B cell (primary cell): ENCODE measurements around the gene CHTF18. TPM values are rescaled to one million over a fixed set of nuclear protein-coding genes. Genes with fewer than 3 reads are reported as not detected.
A peak's percentile ranks its signal among the peaks of the same experiment; 100 is the strongest.

ENCODE experiments used
- ATAC-seq: fragments of 200-7000 bp; cut with Tn5 transposase; one replicate; pipeline ENCODE4 v1.10.0; 2021; ENCODE audit warnings: low read depth, mild to moderate bottlenecking, moderate number of reproducible peaks, moderate library complexity
- CTCF ChIA-PET: fragments of 350-600 bp; sonication (Branson Sonifier 250); formaldehyde crosslinking; loops from one replicate; lab custom pipeline; 2021; ENCODE audit warnings: antibody characterized with exemption, inconsistent platforms; lab: Charles Lee
- POLR2A ChIA-PET: fragments of 350-600 bp; sonication (Branson Sonifier 250); formaldehyde crosslinking; loops from one replicate; lab custom pipeline; 2021; ENCODE audit warnings: antibody characterized with exemption; lab: Charles Lee
- DNase-seq: peaks from one replicate; pipeline ENCODE4 v3.0.0; 2013
- H2AFZ ChIP-seq: 2 replicates; pipeline ENCODE4 v1.6.1; 2012; ENCODE audit warnings: mild to moderate bottlenecking, low read depth, low read length; ENCODE audit not compliant: insufficient read depth, poor library complexity, severe bottlenecking
- H3K27ac ChIP-seq, 2 donors: 1 replicate in 1 of 2; 2 replicates in 1 of 2; pipeline ENCODE4 v1.5.1; 2012 to 2013; ENCODE audit warnings: low read length in 2 of 2, mild to moderate bottlenecking in 2 of 2, moderate library complexity in 1 of 2
- H3K27me3 ChIP-seq, 4 experiments: fragments of 200-600 bp in 1 of 4; sonication (generic) in 1 of 4; replicated peaks in 1 of 4; 1 replicate in 2 of 4; 2 replicates in 2 of 4; pipeline versions ENCODE4 v1.6.1 to v1.7.0; 2013 to 2016; ENCODE audit warnings: low read length in 3 of 4, mild to moderate bottlenecking in 2 of 4, mixed read lengths in 1 of 4, moderate library complexity in 1 of 4; ENCODE audit not compliant: insufficient read depth in 4 of 4, control insufficient read depth in 3 of 4; ENCODE audit errors: control extremely low read depth in 1 of 4
- H3K36me3 ChIP-seq, 2 experiments: replicated peaks in 1 of 2; 1 replicate in 1 of 2; 2 replicates in 1 of 2; pipeline versions ENCODE4 v1.6.1 to v1.7.1; 2013; ENCODE audit warnings: low read length in 1 of 2; ENCODE audit not compliant: insufficient read depth in 2 of 2, control insufficient read depth in 1 of 2; ENCODE audit errors: control extremely low read depth in 1 of 2, extremely low read depth in 1 of 2
- H3K4me1 ChIP-seq, 2 donors: fragments of 200-600 bp in 1 of 2; sonication (generic) in 1 of 2; 1 replicate in 1 of 2; 2 replicates in 1 of 2; pipeline versions ENCODE4 v1.5.1 to v1.6.1; 2013 to 2017; ENCODE audit warnings: low read length in 2 of 2; ENCODE audit not compliant: control insufficient read depth in 2 of 2, insufficient read depth in 2 of 2
- H3K4me2 ChIP-seq: replicated peaks from 2 replicates; pipeline ENCODE3; 2012; ENCODE audit warnings: mild to moderate bottlenecking, low read depth, low read length; ENCODE audit not compliant: poor library complexity, severe bottlenecking
- H3K4me3 ChIP-seq, 5 experiments: fragments of 200-600 bp in 1 of 5; sonication (generic) in 1 of 5; 1 replicate in 3 of 5; 2 replicates in 2 of 5; pipeline versions ENCODE4 v1.5.1 to v1.7.0; 2011 to 2016; ENCODE audit warnings: low read length in 4 of 5, mild to moderate bottlenecking in 4 of 5, low read depth in 2 of 5, control low read depth in 1 of 5, moderate library complexity in 1 of 5; ENCODE audit not compliant: insufficient read depth in 1 of 5; ENCODE audit errors: control extremely low read depth in 1 of 5, extremely low read depth in 1 of 5
- H3K79me2 ChIP-seq: fragments of 200-600 bp; sonication (generic); one replicate; pipeline ENCODE4 v1.6.0; 2016; ENCODE audit warnings: low read length; ENCODE audit not compliant: control insufficient read depth, insufficient read depth
- H3K9ac ChIP-seq: fragments of 200-600 bp; sonication (generic); 2 replicates; pipeline ENCODE4 v1.6.1; 2017; ENCODE audit warnings: mild to moderate bottlenecking, low read length, moderate library complexity
- H3K9me3 ChIP-seq, 3 donors: one replicate each; pipeline versions ENCODE4 v1.6.1 to v1.7.1; 2013; ENCODE audit warnings: low read length in 2 of 3; ENCODE audit not compliant: control insufficient read depth in 2 of 3, insufficient read depth in 1 of 3; ENCODE audit errors: control extremely low read depth in 1 of 3
- H4K20me1 ChIP-seq: 2 replicates; pipeline ENCODE4 v1.6.0; 2012; ENCODE audit warnings: mild to moderate bottlenecking, low read length; ENCODE audit not compliant: insufficient read depth, control insufficient read depth, poor library complexity, severe bottlenecking
- H3K27ac Mint-ChIP-seq: one replicate; pipeline ENCODE4 v1.8.0; 2021; ENCODE audit warnings: mixed read lengths
- H3K27me3 Mint-ChIP-seq: one replicate; pipeline ENCODE4 v1.8.0; 2021; ENCODE audit warnings: mixed read lengths
- H3K4me1 Mint-ChIP-seq: one replicate; pipeline ENCODE4 v1.8.0; 2021; ENCODE audit warnings: mixed read lengths
- H3K4me3 Mint-ChIP-seq: one replicate; pipeline ENCODE4 v1.8.0; 2021; ENCODE audit warnings: mixed read lengths
- H3K9me3 Mint-ChIP-seq: one replicate; pipeline ENCODE4 v1.8.0; 2022; ENCODE audit warnings: mixed read lengths; ENCODE audit not compliant: insufficient read depth
- CTCF ChIP-seq: fragments of 200-600 bp; IDR thresholded peaks from one replicate; pipeline ENCODE4 v1.8.0; 2022; ENCODE audit warnings: antibody characterized with exemption, mild to moderate bottlenecking
- EZH2 ChIP-seq: IDR thresholded peaks from 2 replicates; pipeline ENCODE4 v1.6.1; 2012; ENCODE audit warnings: borderline replicate concordance, low read depth, mild to moderate bottlenecking, moderate library complexity, low read length; ENCODE audit not compliant: insufficient read depth, poor library complexity, severe bottlenecking
- WGBS: methylation state at CpG from one replicate; pipeline ENCODE4 v1.1.5; 2013; ENCODE audit warnings: missing lambda C conversion rate; ENCODE audit not compliant: insufficient coverage; 5-methylcytosine and 5-hydroxymethylcytosine counted together
- intact Hi-C: fragments of 100-400 bp; cut with micrococcal nuclease; formaldehyde crosslinking; loops from one replicate; pipeline ENCODE4 v1.10.0; 2022
- polyA plus RNA-seq: library from polyadenylated mRNA; depleted of rRNA; stranded (reverse); fragments of >200 nt; gene quantifications from 2 replicates; pipeline ENCODE4 v1.2.3, GENCODE V29; 2012
- total RNA-seq, 2 donors: library from RNA; stranded (reverse); fragments of 120-200 nt in 1 of 2; gene quantifications; 1 replicate in 1 of 2; 2 replicates in 1 of 2; pipeline versions ENCODE4 v1.2.3 to v1.2.4, GENCODE V29; 2013 to 2022

The CHTF18 gene
- total and polyA plus RNA-seq, 2 donors (not counting 1 experiment from before 2014, with no cell fraction given) = 72.3 to 76.1 TPM

GRCh38 chr16:785563-786535, 2.6 kb upstream of the CHTF18 start:
- peak; percentile 78 for DNase-seq
- TF ChIP-seq EZH2 = no peak
- peak; percentile 77 for TF ChIP-seq CTCF
- Histone ChIP-seq H3K9me3 (no peaks in the 10 kb centered on the region), H3K4me2 (peak overlapping the region; percentile 12), H3K4me3 (no peak overlapping the region), H3K36me3 (peaks cover 0 to 8% of the 10 kb centered on the region in 2 experiments), H3K4me1 (peaks cover 13 to 24% of the 10 kb centered on the region in 2 donors), H2AFZ (no peak overlapping the region), H3K9ac (no peak overlapping the region), H3K79me2 (peaks cover 11% of the 10 kb centered on the region), H3K27ac (no peak overlapping the region), H4K20me1 (peaks cover 31% of the 10 kb centered on the region), H3K27me3 (peaks cover 0 to 15% (median 2%) of the 10 kb centered on the region in 4 experiments)
- Mint-ChIP-seq H3K27me3 (no peaks in the 10 kb centered on the region), H3K27ac (no peak overlapping the region), H3K4me3 (peak overlapping the region; percentile 70), H3K4me1 (peaks cover 7% of the 10 kb centered on the region), H3K9me3 (no peaks in the 10 kb centered on the region)
- ChIA-PET POLR2A (interaction anchor here (0.6 kb wide), 1 partner anchor 469 kb away, joined by 6 read pairs; no protein-coding TSS in a partner anchor), CTCF (interaction anchor here (0.8 to 7.4 kb wide), 7 partner anchors 13 to 73 kb away, joined by 3 to 94 read pairs (median 4); partner anchors contain the start of genes ANTKMT, CIAO3 and METRN)
- ATAC-seq = no peak
- intact Hi-C loops = loop anchor here (1.0 kb wide), 1 partner anchor 75 kb away; no protein-coding TSS in a partner anchor
- WGBS = 60% methylated on average over 48 of the region's 58 CpGs
